Fibroblast of lung (primary cell): Measurements from ENCODE around the gene LMO7. TPM values are rescaled to one million over a fixed set of nuclear protein-coding genes. Genes with fewer than 3 reads are reported as not detected.

Experiments
- DNase-seq, 2 donors: peaks; one replicate each; pipeline versions ENCODE4 v3.0.0 to v3.0.0-alpha.2; 2010; ENCODE audit warnings: low read depth in 2 of 2
- H2AFZ ChIP-seq: 2 replicates; pipeline ENCODE4 v1.5.1; 2012; ENCODE audit warnings: low read length, control low read depth, inconsistent platforms
- H3K27ac ChIP-seq: 2 replicates; pipeline ENCODE4 v1.5.1; 2011; ENCODE audit warnings: low read length, control low read depth; ENCODE audit not compliant: insufficient read depth
- H3K27me3 ChIP-seq: 2 replicates; pipeline ENCODE4 v1.5.1; 2011; ENCODE audit warnings: mild to moderate bottlenecking, low read length; ENCODE audit not compliant: control insufficient read depth, insufficient read depth
- H3K36me3 ChIP-seq: 2 replicates; pipeline ENCODE4 v1.5.1; 2011; ENCODE audit warnings: low read length; ENCODE audit not compliant: control insufficient read depth, insufficient read depth
- H3K4me1 ChIP-seq: 2 replicates; pipeline ENCODE4 v1.5.1; 2011; ENCODE audit warnings: low read length; ENCODE audit not compliant: control insufficient read depth, insufficient read depth; ENCODE audit errors: extremely low read depth
- H3K4me2 ChIP-seq: 2 replicates; pipeline ENCODE4 v1.5.1; 2011; ENCODE audit warnings: low read length, control low read depth; ENCODE audit not compliant: insufficient read depth; ENCODE audit errors: extremely low read depth
- H3K4me3 ChIP-seq, 4 experiments: fragments of 200-600 bp in 1 of 4; sonication (generic) in 1 of 4; replicated peaks in 1 of 4; 2 replicates each; pipeline ENCODE4 v1.5.1; 2011 to 2016; ENCODE audit warnings: low read length in 4 of 4, low read depth in 3 of 4, mild to moderate bottlenecking in 3 of 4, control low read depth in 2 of 4, inconsistent platforms in 1 of 4, mixed read lengths in 1 of 4; ENCODE audit not compliant: insufficient read depth in 1 of 4; ENCODE audit errors: control extremely low read depth in 1 of 4
- H3K79me2 ChIP-seq: 2 replicates; pipeline ENCODE4 v1.5.1; 2012; ENCODE audit warnings: mild to moderate bottlenecking, low read length, inconsistent platforms; ENCODE audit not compliant: control insufficient read depth, insufficient read depth
- H3K9ac ChIP-seq: 2 replicates; pipeline ENCODE4 v1.5.1; 2011; ENCODE audit warnings: mild to moderate bottlenecking, low read length, control low read depth; ENCODE audit not compliant: insufficient read depth
- H3K9me3 ChIP-seq: 2 replicates; pipeline ENCODE4 v1.5.1; 2012; ENCODE audit warnings: low read depth, low read length; ENCODE audit not compliant: control insufficient read depth, insufficient read depth
- H4K20me1 ChIP-seq: 2 replicates; pipeline ENCODE4 v1.5.1; 2011; ENCODE audit warnings: low read length; ENCODE audit not compliant: control insufficient read depth, insufficient read depth; ENCODE audit errors: extremely low read depth
- CTCF ChIP-seq, 2 donors: IDR thresholded peaks in 1 of 2; conservative IDR thresholded peaks in 1 of 2; 1 replicate in 1 of 2; 2 replicates in 1 of 2; pipeline ENCODE4 v1.5.1; 2011 to 2012; ENCODE audit warnings: low read length in 2 of 2, control low read depth in 1 of 2, inconsistent platforms in 1 of 2, low read depth in 1 of 2, mild to moderate bottlenecking in 1 of 2
- EZH2 ChIP-seq: IDR thresholded peaks from 2 replicates; pipeline ENCODE4 v1.5.1; 2012; ENCODE audit warnings: low read length, control low read depth, mild to moderate bottlenecking; ENCODE audit errors: missing control alignments
- polyA plus RNA-seq, 2 donors: library from polyadenylated mRNA; depleted of rRNA in 1 of 2; stranded (reverse) in 1 of 2; unstranded in 1 of 2; fragments of >200 nt; gene quantifications; 2 replicates each; pipeline ENCODE4 v1.2.1, GENCODE V29; 2011 to 2012; ENCODE audit warnings: missing spikeins in 1 of 2
- total RNA-seq: library from RNA; depleted of rRNA; stranded (reverse); fragments of >200 nt; gene quantifications from 2 replicates; pipeline ENCODE4 v1.2.1, GENCODE V29; 2014

The LMO7 gene
- total and polyA plus RNA-seq, 2 donors (not counting 1 experiment from before 2014, with no cell fraction given): 71.9 to 226 TPM

GRCh38 chr13:75628801-75629200 lies 7.3 kb upstream of the LMO7 start:
- Histone ChIP-seq H3K4me1 (peaks cover 8% of the 10 kb centered on the region), H3K4me3 (no peak overlapping the region), H3K27me3 (no peaks in the 10 kb centered on the region), H3K79me2 (peaks cover 11% of the 10 kb centered on the region), H3K9me3 (no peaks in the 10 kb centered on the region), H3K27ac (no peak overlapping the region), H3K36me3 (peaks cover 3% of the 10 kb centered on the region), H4K20me1 (no peaks in the 10 kb centered on the region), H3K9ac (no peak overlapping the region), H3K4me2 (no peak overlapping the region), H2AFZ (no peak overlapping the region)
- DNase-seq: no peak
- TF ChIP-seq CTCF (conservative IDR thresholded peaks at IDR 0.05 in 1 of 2, IDR thresholded peaks at IDR 0.05 in 1 of 2; ENCODE audit: low read depth in 1 of 2, low read length in 2 of 2) (no peak), EZH2 (no peak)

GRCh38 chr13:75633285-75633684 lies 2.8 kb upstream of the LMO7 start:
- DNase-seq: peak; percentile 71 to 96
- TF ChIP-seq EZH2 (no peak), CTCF (conservative IDR thresholded peaks at IDR 0.05 in 1 of 2, IDR thresholded peaks at IDR 0.05 in 1 of 2; ENCODE audit: low read depth in 1 of 2, low read length in 2 of 2) (no peak)
- H4K20me1 ChIP-seq: no peaks in the 10 kb centered on the region

GRCh38 chr13:75635101-75635827 lies 866 bp upstream of the LMO7 start:
- Histone ChIP-seq H3K79me2 (peaks cover 54% of the 10 kb centered on the region), H3K4me2 (peak overlapping the region; percentile 77), H2AFZ (peak overlapping the region; percentile 52), H4K20me1 (no peaks in the 10 kb centered on the region), H3K9me3 (no peaks in the 10 kb centered on the region), H3K27ac (peak overlapping the region; percentile 57), H3K27me3 (no peaks in the 10 kb centered on the region), H3K9ac (peak overlapping the region; percentile 64), H3K36me3 (peaks cover 3% of the 10 kb centered on the region), H3K4me3 (peak overlapping the region; percentile 16 to 92 (median 52)), H3K4me1 (peaks cover 8% of the 10 kb centered on the region)
- TF ChIP-seq CTCF (conservative IDR thresholded peaks at IDR 0.05 in 1 of 2, IDR thresholded peaks at IDR 0.05 in 1 of 2; ENCODE audit: low read depth in 1 of 2, low read length in 2 of 2) (no peak), EZH2 (no peak)
- peak in 1 of 2 donors; percentile 39 for DNase-seq

More at GRCh38 chr13:75633285-75633684, 2.8 kb upstream of the LMO7 start:
- Histone ChIP-seq H3K27me3 (no peaks in the 10 kb centered on the region), H3K9me3 (no peaks in the 10 kb centered on the region), H3K9ac (no peak overlapping the region), H3K36me3 (peaks cover 3% of the 10 kb centered on the region), H3K79me2 (peaks cover 37% of the 10 kb centered on the region), H3K27ac (peak overlapping the region; percentile 60), H2AFZ (no peak overlapping the region), H3K4me2 (no peak overlapping the region), H3K4me1 (peaks cover 5% of the 10 kb centered on the region), H3K4me3 (no peak overlapping the region)
